Caco-2 (cell line): Measurements from ENCODE around the gene TTC4. TPM values are rescaled to one million over a fixed set of nuclear protein-coding genes. Genes with fewer than 3 reads are reported as not detected.

ENCODE experiments used
- BruUV-seq: library from RNA; stranded (reverse); fragments of 400-500 nt; replicated peaks from 2 replicates; lab custom pipeline; 2021; lab: Mats Ljungman, UMichigan
- CTCF ChIA-PET: fragments of 300-600 bp; sonication (Branson Sonifier 250); formaldehyde crosslinking; loops from one replicate; lab custom pipeline; 2022; ENCODE audit warnings: antibody characterized with exemption; lab: Charles Lee
- POLR2A ChIA-PET: fragments of 300-600 bp; sonication (Branson Sonifier 250); formaldehyde crosslinking; loops from one replicate; lab custom pipeline; 2022; ENCODE audit warnings: antibody characterized with exemption; lab: Charles Lee
- DNase-seq, 2 experiments: peaks; one replicate each; pipeline versions ENCODE4 v3.0.0 to v3.0.0-alpha.2; 2020 to 2022
- H3K27me3 ChIP-seq: replicated peaks from 2 replicates; pipeline ENCODE4 v1.6.0; 2011; ENCODE audit warnings: low read length; ENCODE audit not compliant: control insufficient read depth, insufficient read depth
- H3K36me3 ChIP-seq: 2 replicates; pipeline ENCODE4 v1.5.1; 2011; ENCODE audit warnings: low read length; ENCODE audit not compliant: control insufficient read depth, insufficient read depth
- H3K4me1 ChIP-seq: fragments of 250-450 bp; sonication (Bioruptor Pico); 2 replicates; pipeline ENCODE4 v1.5.1; 2020; ENCODE audit warnings: mild to moderate bottlenecking
- H3K4me3 ChIP-seq: 2 replicates; pipeline ENCODE4 v1.5.1; 2011; ENCODE audit warnings: low read depth, mild to moderate bottlenecking, control low read depth, low read length
- H3K9me3 ChIP-seq: fragments of 250-450 bp; sonication (Bioruptor Pico); 2 replicates; pipeline ENCODE4 v1.5.1; 2020; ENCODE audit warnings: mild to moderate bottlenecking, moderate library complexity
- H3K27ac Mint-ChIP-seq: one replicate; pipeline ENCODE4 v1.8.0; 2022; ENCODE audit warnings: mixed read lengths; ENCODE audit not compliant: unreplicated experiment
- H3K27me3 Mint-ChIP-seq: one replicate; pipeline ENCODE4 v1.8.0; 2022; ENCODE audit warnings: mixed read lengths; ENCODE audit not compliant: insufficient read depth, unreplicated experiment
- H3K36me3 Mint-ChIP-seq: one replicate; pipeline ENCODE4 v1.8.0; 2022; ENCODE audit warnings: mild to moderate bottlenecking, mixed read lengths; ENCODE audit not compliant: insufficient read depth, unreplicated experiment
- H3K4me1 Mint-ChIP-seq: one replicate; pipeline ENCODE4 v1.8.0; 2022; ENCODE audit warnings: low read depth, mixed read lengths; ENCODE audit not compliant: unreplicated experiment
- H3K4me3 Mint-ChIP-seq: one replicate; pipeline ENCODE4 v1.8.0; 2022; ENCODE audit warnings: mild to moderate bottlenecking, moderate library complexity, mixed read lengths; ENCODE audit not compliant: unreplicated experiment
- H3K9me3 Mint-ChIP-seq: one replicate; pipeline ENCODE4 v1.8.0; 2022; ENCODE audit warnings: mixed read lengths; ENCODE audit not compliant: unreplicated experiment
- intact Hi-C: fragments of 100-400 bp; cut with micrococcal nuclease; formaldehyde crosslinking; loops from one replicate; pipeline ENCODE4 v1.10.0; 2022; ENCODE audit not compliant: unreplicated experiment
- total RNA-seq: library from RNA; stranded (reverse); gene quantifications from 2 replicates; pipeline ENCODE4 v1.2.3, GENCODE V29; 2022
- TF ChIP-seq, protein P1 (sequence below), 2 experiments: fragments of 200-600 bp in 1 of 2; IDR thresholded peaks; 1 replicate in 1 of 2; 2 replicates in 1 of 2; pipeline versions ENCODE4 v1.5.1 to v1.8.0; 2011 to 2022; ENCODE audit warnings: antibody characterized with exemption in 1 of 2, control low read depth in 1 of 2, inconsistent platforms in 1 of 2, low read depth in 1 of 2, low read length in 1 of 2, mild to moderate bottlenecking in 1 of 2, moderate library complexity in 1 of 2; ENCODE audit not compliant: insufficient read depth in 1 of 2, severe bottlenecking in 1 of 2, unreplicated experiment in 1 of 2

TTC4 gene
- total RNA-seq, 1 experiment from 2014 or later, result 14.0 TPM

- no peaks in the 10 kb centered on the region for H3K4me1 Mint-ChIP-seq
- intact Hi-C loops, result no loop called here
- H3K4me3 Mint-ChIP-seq, result no peak overlapping the region
- DNase-seq, result no peak
- POLR2A ChIA-PET, result no interaction called here
- TF ChIP-seq, protein P1, sequence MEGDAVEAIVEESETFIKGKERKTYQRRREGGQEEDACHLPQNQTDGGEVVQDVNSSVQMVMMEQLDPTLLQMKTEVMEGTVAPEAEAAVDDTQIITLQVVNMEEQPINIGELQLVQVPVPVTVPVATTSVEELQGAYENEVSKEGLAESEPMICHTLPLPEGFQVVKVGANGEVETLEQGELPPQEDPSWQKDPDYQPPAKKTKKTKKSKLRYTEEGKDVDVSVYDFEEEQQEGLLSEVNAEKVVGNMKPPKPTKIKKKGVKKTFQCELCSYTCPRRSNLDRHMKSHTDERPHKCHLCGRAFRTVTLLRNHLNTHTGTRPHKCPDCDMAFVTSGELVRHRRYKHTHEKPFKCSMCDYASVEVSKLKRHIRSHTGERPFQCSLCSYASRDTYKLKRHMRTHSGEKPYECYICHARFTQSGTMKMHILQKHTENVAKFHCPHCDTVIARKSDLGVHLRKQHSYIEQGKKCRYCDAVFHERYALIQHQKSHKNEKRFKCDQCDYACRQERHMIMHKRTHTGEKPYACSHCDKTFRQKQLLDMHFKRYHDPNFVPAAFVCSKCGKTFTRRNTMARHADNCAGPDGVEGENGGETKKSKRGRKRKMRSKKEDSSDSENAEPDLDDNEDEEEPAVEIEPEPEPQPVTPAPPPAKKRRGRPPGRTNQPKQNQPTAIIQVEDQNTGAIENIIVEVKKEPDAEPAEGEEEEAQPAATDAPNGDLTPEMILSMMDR (IDR thresholded peaks at IDR 0.05; ENCODE audit: insufficient read depth in 1 of 2, low read depth in 1 of 2, low read length in 1 of 2, severe bottlenecking in 1 of 2, unreplicated experiment in 1 of 2), result no peak
- no peaks in the 10 kb centered on the region for H3K36me3 Mint-ChIP-seq
- H3K27me3 Mint-ChIP-seq, result peaks cover under 1% of the 10 kb centered on the region
- CTCF ChIA-PET, result no interaction called here
- no peaks in the 10 kb centered on the region for H3K27me3 ChIP-seq
- no TSS peak for BruUV-seq
- no peak overlapping the region for H3K4me3 ChIP-seq
- H3K9me3 ChIP-seq, result no peaks in the 10 kb centered on the region
- no peak overlapping the region for H3K27ac Mint-ChIP-seq
- H3K9me3 Mint-ChIP-seq, result no peaks in the 10 kb centered on the region
- no peaks in the 10 kb centered on the region for H3K4me1 ChIP-seq
- H3K36me3 ChIP-seq, result no peaks in the 10 kb centered on the region
These were observed 15.6 kb upstream of the TTC4 start for GRCh38 chr1:54699936-54700525.

GRCh38 chr1:54701066-54701465 is 14.6 kb upstream of the TTC4 start:
- ChIA-PET POLR2A (no interaction called here), CTCF (no interaction called here)
- no peak for DNase-seq
- H3K9me3 Mint-ChIP-seq, result no peaks in the 10 kb centered on the region
- no peaks in the 10 kb centered on the region for H3K9me3 ChIP-seq
- H3K36me3 Mint-ChIP-seq, result no peaks in the 10 kb centered on the region
- no peaks in the 10 kb centered on the region for H3K36me3 ChIP-seq
- H3K27me3 Mint-ChIP-seq, result peaks cover 5% of the 10 kb centered on the region
- no peak overlapping the region for H3K4me3 Mint-ChIP-seq
- TF ChIP-seq, protein P1 (IDR thresholded peaks at IDR 0.05; ENCODE audit: insufficient read depth in 1 of 2, low read depth in 1 of 2, low read length in 1 of 2, severe bottlenecking in 1 of 2, unreplicated experiment in 1 of 2), result no peak
- H3K4me3 ChIP-seq, result no peak overlapping the region
- H3K27me3 ChIP-seq, result no peaks in the 10 kb centered on the region
- no peaks in the 10 kb centered on the region for H3K4me1 ChIP-seq
- no peak overlapping the region for H3K27ac Mint-ChIP-seq
- H3K4me1 Mint-ChIP-seq, result no peaks in the 10 kb centered on the region
- intact Hi-C loops, result no loop called here
- no TSS peak for BruUV-seq

GRCh38 chr1:54701996-54702395 is 13.7 kb upstream of the TTC4 start:
- no peaks in the 10 kb centered on the region for H3K4me1 Mint-ChIP-seq
- CTCF ChIA-PET, result no interaction called here
- POLR2A ChIA-PET, result no interaction called here

More at GRCh38 chr1:54701996-54702395, 13.7 kb upstream of the TTC4 start:
- no TSS peak for BruUV-seq
- no peaks in the 10 kb centered on the region for H3K9me3 Mint-ChIP-seq
- Histone ChIP-seq H3K27me3 (no peaks in the 10 kb centered on the region), H3K4me3 (no peak overlapping the region), H3K36me3 (no peaks in the 10 kb centered on the region), H3K9me3 (no peaks in the 10 kb centered on the region), H3K4me1 (no peaks in the 10 kb centered on the region)
- no peak overlapping the region for H3K4me3 Mint-ChIP-seq
- H3K36me3 Mint-ChIP-seq, result no peaks in the 10 kb centered on the region
- TF ChIP-seq, protein P1 (IDR thresholded peaks at IDR 0.05; ENCODE audit: insufficient read depth in 1 of 2, low read depth in 1 of 2, low read length in 1 of 2, severe bottlenecking in 1 of 2, unreplicated experiment in 1 of 2), result no peak
- H3K27me3 Mint-ChIP-seq, result peaks cover 5% of the 10 kb centered on the region
- DNase-seq, result no peak
- intact Hi-C loops, result no loop called here
- no peak overlapping the region for H3K27ac Mint-ChIP-seq
